Neuronal stem cell (in vitro differentiated cells): ENCODE measurements around the gene ZMIZ1.

Experiments used
- DNase-seq: peaks from one replicate; pipeline ENCODE4 v3.0.0-alpha.2; 2013; ENCODE audit warnings: low spot score
- H2AFZ ChIP-seq: one replicate; pipeline ENCODE4 v1.6.1; 2013; ENCODE audit warnings: mild to moderate bottlenecking, low read length, inconsistent platforms
- H2AK5ac ChIP-seq: 2 replicates; pipeline ENCODE4 v1.6.1; 2013; ENCODE audit warnings: low read depth, mild to moderate bottlenecking, inconsistent platforms, low read length, moderate library complexity, mixed read lengths
- H2BK120ac ChIP-seq: 2 replicates; pipeline ENCODE4 v1.6.1; 2013; ENCODE audit warnings: low read depth, mild to moderate bottlenecking, inconsistent platforms, low read length, moderate library complexity, mixed read lengths
- H2BK12ac ChIP-seq: one replicate; pipeline ENCODE4 v1.6.1; 2013; ENCODE audit warnings: low read length, inconsistent platforms
- H2BK15ac ChIP-seq: 2 replicates; pipeline ENCODE4 v1.6.1; 2013; ENCODE audit warnings: mild to moderate bottlenecking, low read length, inconsistent platforms, mixed read lengths
- H2BK5ac ChIP-seq: one replicate; pipeline ENCODE4 v1.6.1; 2013; ENCODE audit warnings: inconsistent platforms, mild to moderate bottlenecking, low read length, moderate library complexity
- H3K14ac ChIP-seq: one replicate; pipeline ENCODE4 v1.6.1; 2013; ENCODE audit warnings: low read length, inconsistent platforms
- H3K18ac ChIP-seq: 2 replicates; pipeline ENCODE4 v1.6.1; 2013; ENCODE audit warnings: low read length, inconsistent platforms
- H3K23ac ChIP-seq: 2 replicates; pipeline ENCODE4 v1.6.1; 2013; ENCODE audit warnings: low read depth, mild to moderate bottlenecking, mixed read lengths, low read length, inconsistent platforms; ENCODE audit not compliant: poor library complexity
- H3K27ac ChIP-seq: replicated peaks from 3 replicates; pipeline ENCODE4 v1.5.1; 2013; ENCODE audit warnings: low read length, inconsistent platforms
- H3K27me3 ChIP-seq, 3 experiments: 2 replicates each; pipeline ENCODE4 v1.6.1; 2013; ENCODE audit warnings: low read length in 3 of 3, mild to moderate bottlenecking in 2 of 3, inconsistent platforms in 1 of 3, low read depth in 1 of 3, mixed read lengths in 1 of 3, moderate library complexity in 1 of 3; ENCODE audit not compliant: control insufficient read depth in 3 of 3, insufficient read depth in 3 of 3
- H3K36me3 ChIP-seq, 2 donors: replicated peaks in 1 of 2; 2 replicates each; pipeline ENCODE4 v1.6.1; 2013; ENCODE audit warnings: low read length in 2 of 2; ENCODE audit not compliant: control insufficient read depth in 2 of 2, insufficient read depth in 2 of 2
- H3K4ac ChIP-seq: 2 replicates; pipeline ENCODE4 v1.6.1; 2013; ENCODE audit warnings: inconsistent platforms, mild to moderate bottlenecking, low read length, moderate library complexity
- H3K4me1 ChIP-seq, 2 donors: 1 replicate in 1 of 2; 2 replicates in 1 of 2; pipeline ENCODE4 v1.6.1; 2013; ENCODE audit warnings: low read length in 2 of 2, low read depth in 1 of 2; ENCODE audit not compliant: control insufficient read depth in 2 of 2, insufficient read depth in 1 of 2
- H3K4me2 ChIP-seq: one replicate; pipeline ENCODE4 v1.6.1; 2013; ENCODE audit warnings: mild to moderate bottlenecking, low read length, inconsistent platforms; ENCODE audit not compliant: insufficient read depth, poor library complexity, severe bottlenecking
- H3K4me3 ChIP-seq, 2 donors: 2 replicates each; pipeline ENCODE4 v1.5.1; 2013; ENCODE audit warnings: low read length in 2 of 2, mild to moderate bottlenecking in 2 of 2, inconsistent platforms in 1 of 2, moderate library complexity in 1 of 2
- H3K79me1 ChIP-seq: one replicate; pipeline ENCODE4 v1.6.1; 2013; ENCODE audit warnings: low read depth, mild to moderate bottlenecking, inconsistent platforms, low read length, moderate library complexity
- H3K9ac ChIP-seq: one replicate; pipeline ENCODE4 v1.6.1; 2013; ENCODE audit warnings: mild to moderate bottlenecking, low read depth, low read length, inconsistent platforms; ENCODE audit not compliant: poor library complexity
- H3K9me3 ChIP-seq, 2 donors: replicated peaks in 1 of 2; 2 replicates each; pipeline versions ENCODE3 to v1.6.1; 2013; ENCODE audit warnings: low read length in 2 of 2, mild to moderate bottlenecking in 2 of 2, inconsistent platforms in 1 of 2, low read depth in 1 of 2, mixed read lengths in 1 of 2, moderate library complexity in 1 of 2; ENCODE audit not compliant: control insufficient read depth in 2 of 2, insufficient read depth in 1 of 2
- H4K8ac ChIP-seq: one replicate; pipeline ENCODE4 v1.6.1; 2013; ENCODE audit warnings: low read depth, mild to moderate bottlenecking, inconsistent platforms, low read length, moderate library complexity
- H4K91ac ChIP-seq: one replicate; pipeline ENCODE4 v1.6.1; 2013; ENCODE audit warnings: low read length, low read depth, mild to moderate bottlenecking, inconsistent platforms; ENCODE audit not compliant: poor library complexity
- WGBS, 2 donors: extraction: QIAGEN DNeasy Blood & Tissue Kit; methylation state at CpG; one replicate each; pipeline ENCODE4 v1.1.7; 2013; ENCODE audit warnings: missing lambda C conversion rate in 2 of 2, mixed read lengths in 1 of 2; ENCODE audit not compliant: insufficient read length in 2 of 2, insufficient replicate concordance in 1 of 2; ENCODE audit errors: extremely low coverage in 2 of 2; 5-methylcytosine and 5-hydroxymethylcytosine counted together

Gene ZMIZ1

DNA sequence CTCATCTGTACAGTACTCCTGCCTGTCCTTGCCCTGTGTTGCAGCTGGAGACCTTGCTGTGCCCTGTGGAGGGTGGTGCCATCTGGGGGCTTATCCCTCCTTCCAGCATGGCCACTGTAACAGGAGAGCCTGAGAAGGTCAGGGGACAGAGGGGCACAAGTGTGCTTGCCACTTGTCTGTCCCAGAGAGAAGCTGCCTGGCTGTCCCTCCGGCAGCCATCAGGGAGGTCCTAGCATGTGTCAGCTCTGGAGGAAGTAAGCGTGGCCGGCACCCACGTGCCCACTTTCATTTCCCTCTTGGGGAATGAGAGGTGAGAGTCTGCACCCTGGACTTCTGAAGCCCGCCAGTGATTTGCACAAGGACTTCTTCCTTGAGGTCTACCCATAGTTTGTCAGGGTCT lies 181.5 kb downstream of the ZMIZ1 start:
- no peak overlapping the region for H4K8ac ChIP-seq
- no CpG with 5 or more reads among the region's 5 CpGs for WGBS, 2 donors

DNA sequence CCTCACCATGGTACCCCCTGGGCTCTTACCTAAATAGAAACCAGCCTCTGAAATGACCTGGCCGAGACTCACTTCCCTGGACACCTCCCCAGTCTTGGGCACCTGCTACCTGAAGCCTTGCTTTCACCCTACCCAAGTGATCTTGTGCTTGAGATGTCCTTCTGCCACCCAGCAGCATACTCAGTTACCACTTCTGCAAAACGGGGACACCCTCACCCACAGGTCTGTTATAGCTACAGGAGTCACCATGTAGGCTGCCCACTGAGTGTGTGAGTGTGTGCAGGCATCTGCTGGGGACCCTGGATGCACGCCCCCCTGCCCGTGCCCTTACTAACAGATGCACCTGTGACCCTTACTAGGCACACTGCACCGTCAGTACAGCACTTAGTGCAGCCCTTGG lies 183.7 kb downstream of the ZMIZ1 start:
- Histone ChIP-seq H3K4ac (no peak overlapping the region), H3K36me3 (peaks cover 2 to 68% of the 10 kb centered on the region in 2 donors), H3K14ac (no peak overlapping the region), H3K9me3 (no peaks in the 10 kb centered on the region), H3K9ac (no peak overlapping the region), H3K4me1 (peaks cover 0 to 4% of the 10 kb centered on the region in 2 donors), H4K91ac (no peak overlapping the region), H2BK120ac (no peak overlapping the region), H3K4me3 (peak overlapping the region in 1 of 2 donors; percentile 4), H3K27ac (no peak overlapping the region), H2AK5ac (no peak overlapping the region), H3K18ac (no peak overlapping the region), H2BK5ac (no peak overlapping the region), H3K27me3 (no peaks in the 10 kb centered on the region), H2AFZ (no peak overlapping the region), H2BK12ac (no peak overlapping the region), H3K4me2 (no peak overlapping the region), H3K23ac (no peak overlapping the region), H2BK15ac (no peak overlapping the region), H4K8ac (no peak overlapping the region), H3K79me1 (peaks cover 7% of the 10 kb centered on the region)
- DNase-seq = no peak
- no CpG with 5 or more reads among the region's 5 CpGs for WGBS, 2 donors

More for the DNA sequence above, 181.5 kb downstream of the ZMIZ1 start:
- peaks cover 0 to 56% of the 10 kb centered on the region in 2 donors for H3K36me3 ChIP-seq
- peaks cover 0 to 6% of the 10 kb centered on the region in 2 donors for H3K4me1 ChIP-seq
- no peak overlapping the region for H3K9ac ChIP-seq
- H2BK120ac ChIP-seq = no peak overlapping the region
- H3K4me3 ChIP-seq = peak overlapping the region in 1 of 2 donors; percentile 16
- peak overlapping the region; percentile 39 for H3K18ac ChIP-seq
- no peaks in the 10 kb centered on the region for H3K9me3 ChIP-seq
- H3K79me1 ChIP-seq = peaks cover 18% of the 10 kb centered on the region
- no peak overlapping the region for H2AFZ ChIP-seq
- no peak overlapping the region for H4K91ac ChIP-seq
- no peak overlapping the region for H2BK12ac ChIP-seq
- DNase-seq = no peak
- H3K14ac ChIP-seq = peak overlapping the region; percentile 72
- H2BK15ac ChIP-seq = no peak overlapping the region
- H3K27ac ChIP-seq = no peak overlapping the region
- no peaks in the 10 kb centered on the region for H3K27me3 ChIP-seq
- no peak overlapping the region for H3K4ac ChIP-seq
- no peak overlapping the region for H2AK5ac ChIP-seq
- no peak overlapping the region for H2BK5ac ChIP-seq
- H3K4me2 ChIP-seq = no peak overlapping the region
- peak overlapping the region; percentile 52 for H3K23ac ChIP-seq

DNA sequence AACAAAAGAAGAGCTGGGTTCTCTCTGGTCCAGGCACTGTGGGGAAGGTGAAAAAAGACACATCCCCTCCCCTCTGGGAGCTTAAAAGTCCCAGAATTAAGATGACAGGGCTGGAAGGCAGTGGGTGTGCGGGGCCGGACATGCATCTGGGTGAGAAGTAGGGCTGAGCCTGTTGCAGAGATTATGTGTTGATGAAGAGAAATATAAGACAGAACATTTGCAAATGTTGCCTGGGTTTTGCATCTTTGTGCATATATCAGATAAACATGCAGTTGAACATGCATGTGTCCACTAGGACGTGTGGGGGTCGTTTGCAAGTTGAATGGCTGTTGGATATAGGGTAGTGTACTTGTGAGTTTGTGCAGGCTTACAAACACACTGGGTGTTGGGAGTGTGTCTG lies 184.2 kb downstream of the ZMIZ1 start:
- H3K79me1 ChIP-seq = peaks cover 7% of the 10 kb centered on the region

DNA sequence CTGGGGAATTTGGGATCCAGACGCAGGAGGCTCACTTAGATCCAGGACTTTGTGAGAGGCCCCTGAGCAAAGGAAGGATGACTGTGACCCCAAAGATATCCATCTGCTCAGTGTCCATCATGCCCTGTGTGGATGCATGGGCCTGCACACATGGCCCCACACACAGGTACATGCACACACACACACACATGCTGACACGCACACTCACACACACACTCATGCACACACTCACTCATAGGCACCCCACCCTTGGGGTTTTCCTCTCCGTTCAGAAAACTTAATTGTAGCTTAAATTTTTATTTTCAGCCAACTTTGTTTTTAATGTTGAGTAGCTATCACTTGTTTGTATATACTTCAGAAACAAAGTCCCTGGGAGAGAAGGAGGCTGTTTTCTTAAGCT lies 184.9 kb downstream of the ZMIZ1 start:
- Histone ChIP-seq H3K27ac (no peak overlapping the region), H3K9me3 (no peaks in the 10 kb centered on the region), H3K18ac (peak overlapping the region; percentile 62), H2BK12ac (no peak overlapping the region), H2AK5ac (no peak overlapping the region), H2BK15ac (no peak overlapping the region), H3K4ac (no peak overlapping the region), H3K4me3 (no peak overlapping the region), H2BK120ac (no peak overlapping the region), H3K23ac (no peak overlapping the region), H3K9ac (no peak overlapping the region), H2BK5ac (no peak overlapping the region), H3K79me1 (peaks cover 6% of the 10 kb centered on the region), H3K14ac (no peak overlapping the region), H2AFZ (no peak overlapping the region), H3K4me2 (no peak overlapping the region), H3K4me1 (peaks cover 0 to 5% of the 10 kb centered on the region in 2 donors), H4K91ac (no peak overlapping the region), H3K36me3 (peaks cover 4 to 78% of the 10 kb centered on the region in 2 donors), H4K8ac (no peak overlapping the region), H3K27me3 (no peaks in the 10 kb centered on the region)
- no peak for DNase-seq
- WGBS, 2 donors = no CpG with 5 or more reads among the region's 3 CpGs

More for the DNA sequence above, 184.2 kb downstream of the ZMIZ1 start:
- WGBS, 2 donors = no CpG with 5 or more reads among the region's 4 CpGs
- H3K36me3 ChIP-seq = peaks cover 2 to 71% of the 10 kb centered on the region in 2 donors
- no peak overlapping the region for H2AFZ ChIP-seq
- no peak overlapping the region for H3K14ac ChIP-seq
- H3K9ac ChIP-seq = no peak overlapping the region
- H3K4me3 ChIP-seq = no peak overlapping the region
- DNase-seq = no peak
- no peak overlapping the region for H2BK15ac ChIP-seq
- H2BK12ac ChIP-seq = no peak overlapping the region
- H2BK120ac ChIP-seq = no peak overlapping the region
- no peak overlapping the region for H2AK5ac ChIP-seq
- H3K4ac ChIP-seq = no peak overlapping the region
- peaks cover 0 to 5% of the 10 kb centered on the region in 2 donors for H3K4me1 ChIP-seq
- H3K27me3 ChIP-seq = no peaks in the 10 kb centered on the region
- H4K8ac ChIP-seq = no peak overlapping the region
- no peak overlapping the region for H2BK5ac ChIP-seq
- H3K27ac ChIP-seq = no peak overlapping the region
- no peak overlapping the region for H3K18ac ChIP-seq
- H3K4me2 ChIP-seq = no peak overlapping the region
- no peaks in the 10 kb centered on the region for H3K9me3 ChIP-seq
- peak overlapping the region; percentile 3 for H3K23ac ChIP-seq
- H4K91ac ChIP-seq = no peak overlapping the region
